ENCODE measurements around the gene FCHSD2. TPM values are rescaled to one million over a fixed set of nuclear protein-coding genes. Genes with fewer than 3 reads are reported as not detected.

The FCHSD2 gene
- total RNA-seq, 6 donors from 2014 or later = 22.5 to 55.6 (median 42.7) TPM

GRCh38 chr11:72908032-72908676 is 234.0 kb downstream of the FCHSD2 start:
- peaks cover 0 to 11% (median 0%) of the 10 kb centered on the region in 4 donors for H3K9me3 ChIP-seq
- H3K4me3 ChIP-seq = no peak overlapping the region
- DNase-seq (no peak), ATAC-seq (ENCODE audit: low FRiP score in 2 of 2) (no peak)
- H3K27ac ChIP-seq = no peak overlapping the region
- H3K27me3 ChIP-seq = no peaks in the 10 kb centered on the region
- H3K4me1 ChIP-seq = no peaks in the 10 kb centered on the region
- H3K36me3 ChIP-seq = peaks cover 0 to 3% (median 0%) of the 10 kb centered on the region in 4 donors
- TF ChIP-seq, protein P1, sequence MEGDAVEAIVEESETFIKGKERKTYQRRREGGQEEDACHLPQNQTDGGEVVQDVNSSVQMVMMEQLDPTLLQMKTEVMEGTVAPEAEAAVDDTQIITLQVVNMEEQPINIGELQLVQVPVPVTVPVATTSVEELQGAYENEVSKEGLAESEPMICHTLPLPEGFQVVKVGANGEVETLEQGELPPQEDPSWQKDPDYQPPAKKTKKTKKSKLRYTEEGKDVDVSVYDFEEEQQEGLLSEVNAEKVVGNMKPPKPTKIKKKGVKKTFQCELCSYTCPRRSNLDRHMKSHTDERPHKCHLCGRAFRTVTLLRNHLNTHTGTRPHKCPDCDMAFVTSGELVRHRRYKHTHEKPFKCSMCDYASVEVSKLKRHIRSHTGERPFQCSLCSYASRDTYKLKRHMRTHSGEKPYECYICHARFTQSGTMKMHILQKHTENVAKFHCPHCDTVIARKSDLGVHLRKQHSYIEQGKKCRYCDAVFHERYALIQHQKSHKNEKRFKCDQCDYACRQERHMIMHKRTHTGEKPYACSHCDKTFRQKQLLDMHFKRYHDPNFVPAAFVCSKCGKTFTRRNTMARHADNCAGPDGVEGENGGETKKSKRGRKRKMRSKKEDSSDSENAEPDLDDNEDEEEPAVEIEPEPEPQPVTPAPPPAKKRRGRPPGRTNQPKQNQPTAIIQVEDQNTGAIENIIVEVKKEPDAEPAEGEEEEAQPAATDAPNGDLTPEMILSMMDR (IDR thresholded peaks at IDR 0.05) = no peak
- TF ChIP-seq EP300 (IDR thresholded peaks at IDR 0.05) = no peak
- TF ChIP-seq POLR2A (IDR thresholded peaks at IDR 0.05) = no peak
- no peak for TF ChIP-seq POLR2AphosphoS5 (IDR thresholded peaks at IDR 0.05)
- WGBS, 2 donors = 85 to 87% methylated on average over 2 of the region's 2 CpGs

DNA sequence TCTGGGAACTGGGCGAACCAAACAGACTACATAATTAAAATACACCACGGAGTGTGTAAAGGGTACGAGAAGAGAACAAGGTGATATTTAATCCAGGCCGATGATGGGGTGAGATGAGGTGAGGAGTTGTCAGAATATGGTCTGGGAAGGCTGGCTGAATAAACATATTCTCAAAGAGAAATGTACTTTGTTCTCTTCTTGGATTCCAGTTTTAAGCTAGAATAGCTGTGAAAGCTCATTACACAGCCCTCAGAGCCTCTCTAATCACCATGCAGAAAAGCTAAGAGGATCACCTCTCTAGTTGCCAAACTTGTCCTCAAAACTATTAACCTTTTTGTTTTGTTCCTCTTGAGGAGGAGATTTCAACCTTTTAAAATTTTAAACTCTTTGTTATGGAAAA is 238.1 kb downstream of the FCHSD2 start:
- WGBS, 2 donors = 97 to 98% methylated on average over 4 of the region's 4 CpGs
- no peak for ATAC-seq (ENCODE audit: low FRiP score in 2 of 2)

DNA sequence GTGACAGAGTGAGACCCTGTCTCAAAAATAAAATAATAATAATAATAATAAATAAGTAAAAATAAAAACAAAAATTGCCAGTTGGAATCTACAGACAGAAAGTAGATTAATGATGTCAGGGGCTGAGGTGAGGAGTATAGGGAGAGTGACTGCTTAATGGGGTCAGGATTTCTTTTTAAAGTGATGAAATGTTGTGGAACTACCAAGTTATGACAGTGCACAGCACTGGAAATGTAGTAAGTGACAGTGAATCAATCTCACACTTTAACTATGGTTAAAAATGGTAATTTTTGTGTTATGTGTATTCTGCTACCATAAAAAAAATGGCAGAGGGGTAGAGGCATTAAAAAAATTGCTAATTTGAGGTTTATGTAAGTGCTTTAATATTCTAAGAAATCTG is 240.7 kb downstream of the FCHSD2 start:
- H3K27me3 ChIP-seq = no peaks in the 10 kb centered on the region
- H3K27ac ChIP-seq = no peak overlapping the region
- TF ChIP-seq, protein P1 (IDR thresholded peaks at IDR 0.05) = no peak
- no peak for TF ChIP-seq POLR2A (IDR thresholded peaks at IDR 0.05)
- no peak for TF ChIP-seq EP300 (IDR thresholded peaks at IDR 0.05)
- TF ChIP-seq POLR2AphosphoS5 (IDR thresholded peaks at IDR 0.05) = no peak
- no peaks in the 10 kb centered on the region for H3K4me1 ChIP-seq
- DNase-seq (no peak), ATAC-seq (ENCODE audit: low FRiP score in 2 of 2) (no peak)
- no peaks in the 10 kb centered on the region for H3K9me3 ChIP-seq
- H3K4me3 ChIP-seq = no peak overlapping the region
- peaks cover 0 to 14% (median 3%) of the 10 kb centered on the region in 4 donors for H3K36me3 ChIP-seq

More for the DNA sequence above, 238.1 kb downstream of the FCHSD2 start:
- Histone ChIP-seq H3K27ac (no peak overlapping the region), H3K4me1 (no peaks in the 10 kb centered on the region), H3K9me3 (no peaks in the 10 kb centered on the region), H3K27me3 (no peaks in the 10 kb centered on the region), H3K4me3 (no peak overlapping the region), H3K36me3 (peaks cover 0 to 9% (median under 1%) of the 10 kb centered on the region in 4 donors)
- TF ChIP-seq, protein P1 (IDR thresholded peaks at IDR 0.05) = no peak
- TF ChIP-seq EP300 (IDR thresholded peaks at IDR 0.05) (no peak), POLR2A (IDR thresholded peaks at IDR 0.05) (no peak), POLR2AphosphoS5 (IDR thresholded peaks at IDR 0.05) (no peak)
- DNase-seq = no peak

- H3K4me1 ChIP-seq = no peaks in the 10 kb centered on the region
- H3K4me3 ChIP-seq = no peak overlapping the region
- no peak overlapping the region for H3K27ac ChIP-seq
- H3K36me3 ChIP-seq = peaks cover 0 to 15% (median 3%) of the 10 kb centered on the region in 4 donors
- no peak for DNase-seq
- no peaks in the 10 kb centered on the region for H3K27me3 ChIP-seq
- WGBS, 2 donors = 93 to 94% methylated on average over 2 of the region's 2 CpGs
- TF ChIP-seq EP300 (IDR thresholded peaks at IDR 0.05) (no peak), POLR2AphosphoS5 (IDR thresholded peaks at IDR 0.05) (no peak), POLR2A (IDR thresholded peaks at IDR 0.05) (no peak)
- TF ChIP-seq, protein P1 (IDR thresholded peaks at IDR 0.05) = no peak
- no peaks in the 10 kb centered on the region for H3K9me3 ChIP-seq
- no peak for ATAC-seq (ENCODE audit: low FRiP score in 2 of 2)
Measured at GRCh38 chr11:72900013-72900412, 242.1 kb downstream of the FCHSD2 start.

DNA sequence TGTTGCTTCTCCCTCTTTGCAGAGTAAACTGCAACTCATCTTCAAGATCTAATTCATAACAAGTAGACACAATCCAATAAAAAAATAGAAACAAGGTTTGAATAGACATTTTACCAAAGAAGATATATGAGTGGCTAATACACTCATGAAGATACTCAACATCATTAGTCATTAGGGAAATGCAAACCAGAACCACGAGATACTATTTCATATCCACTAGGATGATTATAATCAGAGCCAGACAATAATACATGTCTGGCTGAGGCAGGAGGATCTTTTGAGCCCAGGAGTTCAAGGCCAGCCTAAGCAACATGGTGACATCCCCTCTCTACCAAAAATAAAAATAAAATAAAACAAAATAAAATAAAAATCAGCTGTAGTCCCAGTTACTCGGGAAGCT is 242.9 kb downstream of the FCHSD2 start:
- Histone ChIP-seq H3K4me1 (no peaks in the 10 kb centered on the region), H3K9me3 (no peaks in the 10 kb centered on the region), H3K27ac (no peak overlapping the region), H3K27me3 (no peaks in the 10 kb centered on the region), H3K4me3 (no peak overlapping the region), H3K36me3 (peaks cover 0 to 19% (median 3%) of the 10 kb centered on the region in 4 donors)
- ATAC-seq (ENCODE audit: low FRiP score in 2 of 2) (no peak), DNase-seq (no peak)
- TF ChIP-seq EP300 (IDR thresholded peaks at IDR 0.05) = no peak
- no peak for TF ChIP-seq POLR2AphosphoS5 (IDR thresholded peaks at IDR 0.05)
- TF ChIP-seq, protein P1 (IDR thresholded peaks at IDR 0.05) = no peak
- no peak for TF ChIP-seq POLR2A (IDR thresholded peaks at IDR 0.05)
- WGBS, 2 donors = 75 to 79% methylated on average over 2 of the region's 2 CpGs

All from upper lobe of left lung (tissue), 6 donors.